Parathyroid adenoma (tissue), 2 donors: ENCODE measurements around the gene ZMYND8.
"Not testable (repeated sequence)": the region's sequence is repeated elsewhere in the genome, so short reads cannot be mapped to it uniquely, and the experiment has no call there.

Experiments
- H2AFZ ChIP-seq: fragments of 300-600 bp; sonication (generic); one replicate; pipeline ENCODE4 v1.7.0; 2017; ENCODE audit warnings: antibody characterized with exemption, mild to moderate bottlenecking
- H3K27ac ChIP-seq: fragments of 300-600 bp; sonication (generic); one replicate; pipeline ENCODE4 v1.7.0; 2017
- H3K27me3 ChIP-seq: fragments of 300-600 bp; sonication (generic); one replicate; pipeline ENCODE4 v1.7.0; 2017; ENCODE audit warnings: low read length; ENCODE audit not compliant: control insufficient read depth, insufficient read depth
- H3K36me3 ChIP-seq: fragments of 300-600 bp; sonication (generic); one replicate; pipeline ENCODE4 v1.7.0; 2017; ENCODE audit warnings: low read length; ENCODE audit not compliant: control insufficient read depth, insufficient read depth
- H3K4me1 ChIP-seq: fragments of 300-600 bp; sonication (generic); one replicate; pipeline ENCODE4 v1.7.0; 2017; ENCODE audit warnings: control low read depth
- H3K4me2 ChIP-seq: fragments of 300-600 bp; sonication (generic); one replicate; pipeline ENCODE4 v1.7.0; 2017; ENCODE audit warnings: low read length
- H3K4me3 ChIP-seq: fragments of 300-600 bp; sonication (generic); one replicate; pipeline ENCODE4 v1.7.0; 2017; ENCODE audit warnings: low read depth, low read length
- H3K79me2 ChIP-seq: fragments of 300-600 bp; sonication (generic); one replicate; pipeline ENCODE4 v1.7.0; 2017; ENCODE audit warnings: control low read depth
- H3K9ac ChIP-seq: fragments of 300-600 bp; sonication (generic); one replicate; pipeline ENCODE4 v1.7.0; 2017; ENCODE audit warnings: mild to moderate bottlenecking
- H3K9me3 ChIP-seq: fragments of 300-600 bp; sonication (generic); one replicate; pipeline ENCODE4 v1.7.0; 2017; ENCODE audit warnings: low read length; ENCODE audit not compliant: control insufficient read depth
- TF ChIP-seq, protein P1 (sequence below): fragments of 300-600 bp; sonication (generic); IDR thresholded peaks from one replicate; pipeline ENCODE4 v1.7.0; 2017; ENCODE audit warnings: antibody characterized with exemption, mild to moderate bottlenecking
- donor health status: primary hyperparathyroidism.

ZMYND8 gene

DNA sequence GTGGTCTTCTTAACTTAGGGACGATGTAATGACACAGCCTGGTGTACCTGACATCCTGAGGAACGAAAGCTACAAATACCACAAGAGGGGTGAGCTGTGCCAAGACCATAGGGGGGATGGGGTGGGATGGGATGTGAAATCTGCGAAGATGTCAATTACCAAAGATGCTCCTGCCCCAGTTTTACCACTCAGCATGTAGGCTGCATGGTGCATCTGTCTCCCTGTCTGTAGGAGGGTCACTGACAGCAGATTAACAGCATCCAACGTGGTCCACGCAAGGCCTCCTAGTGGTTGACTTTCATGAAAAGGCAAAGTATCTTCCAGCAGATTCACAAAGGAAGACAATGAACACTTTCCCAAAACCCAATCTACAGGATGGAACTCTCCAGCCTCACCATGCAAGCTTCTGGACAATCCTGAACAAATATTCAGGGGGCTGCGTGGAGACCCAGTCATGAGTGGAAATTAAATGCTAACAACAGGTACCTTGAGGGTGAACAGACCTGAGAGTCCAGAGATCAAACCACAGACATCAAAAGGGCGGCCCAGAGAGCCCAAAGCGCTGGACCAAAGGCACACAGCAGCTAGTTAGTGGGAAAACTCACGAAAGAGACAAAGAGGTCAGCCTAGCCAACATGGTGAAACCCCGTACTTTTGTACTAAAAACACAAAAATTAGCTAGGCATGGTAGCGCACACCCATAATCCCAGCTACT lies 44.4 kb downstream of the ZMYND8 start:
- no peaks in the 10 kb centered on the region for H3K36me3 ChIP-seq
- H3K9ac ChIP-seq, result no peak overlapping the region
- H3K4me2 ChIP-seq, result no peak overlapping the region
- no peak overlapping the region for H3K4me3 ChIP-seq
- TF ChIP-seq, protein P1, sequence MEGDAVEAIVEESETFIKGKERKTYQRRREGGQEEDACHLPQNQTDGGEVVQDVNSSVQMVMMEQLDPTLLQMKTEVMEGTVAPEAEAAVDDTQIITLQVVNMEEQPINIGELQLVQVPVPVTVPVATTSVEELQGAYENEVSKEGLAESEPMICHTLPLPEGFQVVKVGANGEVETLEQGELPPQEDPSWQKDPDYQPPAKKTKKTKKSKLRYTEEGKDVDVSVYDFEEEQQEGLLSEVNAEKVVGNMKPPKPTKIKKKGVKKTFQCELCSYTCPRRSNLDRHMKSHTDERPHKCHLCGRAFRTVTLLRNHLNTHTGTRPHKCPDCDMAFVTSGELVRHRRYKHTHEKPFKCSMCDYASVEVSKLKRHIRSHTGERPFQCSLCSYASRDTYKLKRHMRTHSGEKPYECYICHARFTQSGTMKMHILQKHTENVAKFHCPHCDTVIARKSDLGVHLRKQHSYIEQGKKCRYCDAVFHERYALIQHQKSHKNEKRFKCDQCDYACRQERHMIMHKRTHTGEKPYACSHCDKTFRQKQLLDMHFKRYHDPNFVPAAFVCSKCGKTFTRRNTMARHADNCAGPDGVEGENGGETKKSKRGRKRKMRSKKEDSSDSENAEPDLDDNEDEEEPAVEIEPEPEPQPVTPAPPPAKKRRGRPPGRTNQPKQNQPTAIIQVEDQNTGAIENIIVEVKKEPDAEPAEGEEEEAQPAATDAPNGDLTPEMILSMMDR, result no peak
- no peak overlapping the region for H3K27ac ChIP-seq
- H3K9me3 ChIP-seq, result no peaks in the 10 kb centered on the region
- peaks cover 84% of the 10 kb centered on the region for H3K79me2 ChIP-seq
- no peak overlapping the region for H2AFZ ChIP-seq
- H3K27me3 ChIP-seq, result no peaks in the 10 kb centered on the region
- H3K4me1 ChIP-seq, result peaks cover 14% of the 10 kb centered on the region

DNA sequence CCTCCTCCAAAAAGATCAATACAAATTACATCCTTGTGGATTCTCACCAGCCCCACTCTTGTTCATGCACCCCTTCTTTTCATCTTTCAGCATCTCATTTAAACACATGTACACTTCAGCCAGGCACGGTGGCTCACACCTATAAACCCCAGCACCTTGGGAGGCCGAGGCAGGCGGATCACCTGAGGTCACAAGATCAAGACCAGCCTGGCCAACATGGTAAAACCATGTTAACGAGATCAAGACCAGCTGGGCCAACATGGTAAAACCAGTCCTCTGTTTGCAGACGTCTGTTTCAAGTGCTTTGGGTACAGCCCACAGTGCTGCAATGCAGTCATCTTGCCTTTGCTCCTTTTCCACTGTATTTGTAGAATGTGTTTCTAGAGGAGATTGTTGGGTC lies 45.3 kb downstream of the ZMYND8 start:
- TF ChIP-seq, protein P1, result no peak
- no peak overlapping the region for H3K9ac ChIP-seq
- H3K4me1 ChIP-seq, result peaks cover 14% of the 10 kb centered on the region
- no peak overlapping the region for H3K4me3 ChIP-seq
- H3K4me2 ChIP-seq, result no peak overlapping the region
- H3K27ac ChIP-seq, result no peak overlapping the region
- H3K27me3 ChIP-seq, result no peaks in the 10 kb centered on the region
- H2AFZ ChIP-seq, result no peak overlapping the region
- H3K36me3 ChIP-seq, result no peaks in the 10 kb centered on the region
- no peaks in the 10 kb centered on the region for H3K9me3 ChIP-seq
- peaks cover 81% of the 10 kb centered on the region for H3K79me2 ChIP-seq

DNA sequence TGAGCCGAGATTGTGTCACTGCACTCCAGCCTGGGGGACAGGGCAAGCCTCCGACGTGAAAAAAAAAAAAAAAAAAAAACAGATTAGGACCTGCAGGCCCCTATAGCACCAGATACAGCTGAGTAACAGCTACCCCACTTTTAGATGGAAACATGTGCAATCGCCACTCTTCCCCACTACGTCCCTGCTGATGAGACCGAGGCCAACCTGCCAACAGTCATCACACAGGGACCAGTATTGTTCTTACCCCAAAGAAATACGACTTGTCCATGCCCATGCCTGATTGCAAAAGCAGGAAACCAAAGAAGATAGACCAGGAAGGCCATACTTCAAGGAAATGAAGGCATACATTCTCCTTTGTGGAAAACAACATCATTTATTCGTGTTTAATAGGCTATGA lies 45.8 kb downstream of the ZMYND8 start:
- no peak overlapping the region for H3K27ac ChIP-seq
- H3K79me2 ChIP-seq, result peaks cover 76% of the 10 kb centered on the region
- H3K4me1 ChIP-seq, result peaks cover 11% of the 10 kb centered on the region
- H3K9me3 ChIP-seq, result no peaks in the 10 kb centered on the region
- TF ChIP-seq, protein P1, result no peak
- H3K9ac ChIP-seq, result no peak overlapping the region
- no peak overlapping the region for H3K4me3 ChIP-seq
- H3K4me2 ChIP-seq, result no peak overlapping the region
- no peak overlapping the region for H2AFZ ChIP-seq
- no peaks in the 10 kb centered on the region for H3K36me3 ChIP-seq
- H3K27me3 ChIP-seq, result no peaks in the 10 kb centered on the region

DNA sequence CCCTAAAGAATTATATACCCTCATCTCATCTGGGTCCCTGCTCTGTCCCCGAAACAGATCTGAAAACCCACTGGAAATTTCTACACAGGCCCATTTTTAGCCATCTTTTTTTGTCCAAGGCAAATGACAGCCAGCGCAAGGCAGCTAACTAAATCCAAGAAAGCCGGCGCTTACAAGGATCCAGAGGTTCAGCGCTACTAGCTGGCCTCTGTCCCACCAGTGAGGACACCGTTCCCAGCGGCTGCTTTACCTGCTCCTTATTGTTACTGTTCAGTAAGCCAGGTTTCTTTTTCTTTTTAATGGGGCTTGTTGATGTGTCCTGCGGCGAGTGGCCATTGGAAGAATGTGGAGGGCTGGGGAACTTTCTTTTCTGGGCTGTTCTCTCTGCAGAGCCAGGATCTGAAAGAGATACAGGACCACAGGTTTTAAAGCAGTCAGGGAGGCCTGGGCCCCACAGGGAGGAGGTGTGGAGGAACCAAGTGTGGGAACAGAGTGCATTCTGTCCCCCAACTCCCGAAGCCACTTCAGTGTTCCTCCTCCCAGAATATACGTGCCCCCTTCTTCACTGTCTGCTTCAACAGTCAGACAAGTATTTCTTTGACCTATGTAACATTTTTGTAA lies 46.6 kb downstream of the ZMYND8 start:
- no peaks in the 10 kb centered on the region for H3K27me3 ChIP-seq
- TF ChIP-seq, protein P1, result no peak
- no peaks in the 10 kb centered on the region for H3K36me3 ChIP-seq
- peaks cover 72% of the 10 kb centered on the region for H3K79me2 ChIP-seq
- no peak overlapping the region for H3K4me2 ChIP-seq
- no peak overlapping the region for H3K9ac ChIP-seq
- no peak overlapping the region for H3K4me3 ChIP-seq
- H2AFZ ChIP-seq, result no peak overlapping the region
- no peak overlapping the region for H3K27ac ChIP-seq
- H3K9me3 ChIP-seq, result no peaks in the 10 kb centered on the region
- peaks cover 4% of the 10 kb centered on the region for H3K4me1 ChIP-seq

DNA sequence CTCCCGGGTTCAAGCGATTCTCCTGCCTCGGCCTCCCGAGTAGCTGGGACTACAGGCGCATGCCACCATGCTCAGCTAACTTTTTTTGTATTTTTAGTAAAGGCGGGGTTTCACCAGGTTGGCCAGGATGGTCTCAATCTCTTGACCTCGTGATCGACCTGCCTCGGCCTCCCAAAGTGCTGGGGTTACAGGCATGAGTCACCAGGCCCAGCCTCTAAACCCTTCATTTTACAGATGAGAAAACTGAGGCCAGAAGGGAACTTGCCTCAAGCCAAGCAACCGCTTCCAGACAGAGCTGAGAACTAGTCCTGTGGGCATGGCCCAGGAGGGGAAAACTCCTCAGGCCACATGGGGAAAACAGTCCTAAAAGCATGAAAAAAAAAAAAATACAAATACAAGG lies 47.1 kb downstream of the ZMYND8 start:
- TF ChIP-seq, protein P1, result no peak
- Histone ChIP-seq H3K27me3 (no peaks in the 10 kb centered on the region), H3K9ac (no peak overlapping the region), H3K36me3 (no peaks in the 10 kb centered on the region), H3K4me2 (no peak overlapping the region), H3K4me3 (no peak overlapping the region), H3K79me2 (peaks cover 67% of the 10 kb centered on the region), H3K4me1 (peaks cover 5% of the 10 kb centered on the region), H3K9me3 (no peaks in the 10 kb centered on the region), H3K27ac (no peak overlapping the region), H2AFZ (no peak overlapping the region)

DNA sequence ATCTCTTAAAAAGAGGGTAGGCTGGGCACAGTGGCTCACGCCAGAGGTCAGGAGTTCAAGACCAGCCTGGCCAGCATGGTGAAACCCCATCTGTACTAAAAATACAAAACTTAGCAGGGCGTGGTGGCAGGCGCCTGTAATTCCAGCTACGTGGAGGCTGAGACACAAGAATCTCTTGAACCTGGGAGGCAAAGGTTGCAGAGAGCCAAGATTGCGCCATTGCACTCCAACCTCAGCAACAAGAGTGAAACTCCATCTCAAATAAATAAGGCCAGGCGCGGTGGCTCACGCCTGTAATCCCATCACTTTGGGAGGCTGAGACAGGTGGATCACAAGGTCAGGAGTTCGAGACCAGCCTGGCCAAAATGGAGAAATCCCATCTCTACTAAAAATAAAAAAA lies 48.9 kb downstream of the ZMYND8 start:
- not testable (repeated sequence) for H3K4me2 ChIP-seq, H3K27ac ChIP-seq, H3K36me3 ChIP-seq, H3K9ac ChIP-seq, H2AFZ ChIP-seq, H3K4me3 ChIP-seq, H3K9me3 ChIP-seq, H3K27me3 ChIP-seq
- Histone ChIP-seq H3K4me1 (peaks cover 22% of the 10 kb centered on the region), H3K79me2 (peaks cover 67% of the 10 kb centered on the region)
